K562 (cell line): ENCODE measurements around the gene PLXNA2. TPM values are rescaled to one million over a fixed set of nuclear protein-coding genes. Genes with fewer than 3 reads are reported as not detected.

Experiments
- ARID1B ChIP-seq: fragments of 450-650 bp; IDR thresholded peaks from 2 replicates; pipeline ENCODE4 v1.6.1; 2016; ENCODE audit warnings: antibody characterized with exemption, mild to moderate bottlenecking, inconsistent platforms
- BCL6 ChIP-seq: fragments of 250-450 bp; sonication (Bioruptor Pico); IDR thresholded peaks from 2 replicates; pipeline ENCODE4 v1.4.0; 2020
- CBFA2T2 ChIP-seq: fragments of 450-650 bp; conservative IDR thresholded peaks from 2 replicates; pipeline ENCODE4 v1.6.1; 2017; ENCODE audit warnings: mild to moderate bottlenecking
- CXXC5 ChIP-seq: fragments of 250-450 bp; sonication (Bioruptor Pico); IDR thresholded peaks from 2 replicates; pipeline ENCODE4 v1.8.0; 2022; ENCODE audit warnings: inconsistent platforms, mild to moderate bottlenecking, moderate library complexity
- ELF4 ChIP-seq: fragments of 450-650 bp; formaldehyde crosslinking; IDR thresholded peaks from 2 replicates; pipeline ENCODE4 v1.4.0; 2022; ENCODE audit warnings: missing genetic modification characterization
- HCFC1 ChIP-seq: IDR thresholded peaks from 2 replicates; pipeline ENCODE4 v1.6.1; 2012; ENCODE audit warnings: low read depth, low read length, improper control_type of control experiment
- MLX ChIP-seq, 2 experiments: fragments of 450-650 bp in 1 of 2; sonication (generic) in 1 of 2; formaldehyde crosslinking; conservative IDR thresholded peaks; 2 replicates each; pipeline versions ENCODE4 v1.4.0 to v1.8.1; 2020 to 2022; ENCODE audit warnings: mild to moderate bottlenecking in 1 of 2, missing genetic modification reagents in 1 of 2
- SOX6 ChIP-seq: fragments of 450-650 bp; IDR thresholded peaks from 2 replicates; pipeline ENCODE4 v1.6.1; 2014; ENCODE audit warnings: mild to moderate bottlenecking
- TRIM24 ChIP-seq, 2 experiments: fragments of 450-650 bp; IDR thresholded peaks; 2 replicates each; pipeline ENCODE4 v1.6.1; 2016
- YY1 ChIP-seq, 3 experiments: IDR thresholded peaks; 2 replicates each; pipeline ENCODE4 v1.6.1; 2011; ENCODE audit warnings: low read length in 2 of 3, mild to moderate bottlenecking in 2 of 3, moderate library complexity in 2 of 3, borderline replicate concordance in 1 of 3, control low read depth in 1 of 3, low read depth in 1 of 3; ENCODE audit not compliant: insufficient read depth in 3 of 3, insufficient replicate concordance in 2 of 3, control insufficient read depth in 1 of 3, insufficient read length in 1 of 3; ENCODE audit errors: extremely low read depth in 1 of 3
- ZNF212 ChIP-seq: fragments of 450-650 bp; formaldehyde crosslinking; IDR thresholded peaks from 2 replicates; pipeline ENCODE4 v1.4.0; 2020; ENCODE audit warnings: mild to moderate bottlenecking
- polyA plus RNA-seq, 8 experiments: library from polyadenylated mRNA; depleted of rRNA in 4 of 8; stranded (reverse) in 5 of 8; unstranded in 3 of 8; fragments of >200 nt; fragmentation: Nextera tagmentation in 2 of 8; fragmentation: Illumina TruSeq in 1 of 8; extraction: Ambion mirVana in 2 of 8; extraction: Trizol in 1 of 8; gene quantifications; 2 replicates each; pipeline versions ENCODE4 v1.2.1 to v1.2.3, GENCODE V29; 2011 to 2014; ENCODE audit warnings: inconsistent platforms in 1 of 8, missing spikeins in 1 of 8
- total RNA-seq, 7 experiments: library from RNA; depleted of rRNA in 6 of 7; stranded (reverse); fragments of >200 nt in 6 of 7; fragmentation: Illumina TruSeq in 2 of 7; extraction: Trizol in 2 of 7; gene quantifications; 2 replicates each; pipeline versions ENCODE4 v1.2.1 to v1.2.3, GENCODE V29; 2011 to 2021; ENCODE audit warnings: low replicate concordance in 1 of 7
- TF ChIP-seq, protein P1 (sequence below): fragments of 200-600 bp; sonication (generic); IDR thresholded peaks from one replicate; pipeline ENCODE4 v1.6.1; 2012; ENCODE audit warnings: mild to moderate bottlenecking, low read depth, low read length, inconsistent platforms
- TF ChIP-seq, protein P2 (sequence below): fragments of 450-650 bp; IDR thresholded peaks from 2 replicates; pipeline ENCODE4 v1.6.1; 2016; ENCODE audit warnings: low read depth, mild to moderate bottlenecking, moderate library complexity

Gene PLXNA2
- total and polyA plus RNA-seq, 9 of the 15 experiments (the other 6 are each of a cell fraction or from before 2014, with no cell fraction given) = 0.01 to 1.3 (median 0.32) TPM

DNA sequence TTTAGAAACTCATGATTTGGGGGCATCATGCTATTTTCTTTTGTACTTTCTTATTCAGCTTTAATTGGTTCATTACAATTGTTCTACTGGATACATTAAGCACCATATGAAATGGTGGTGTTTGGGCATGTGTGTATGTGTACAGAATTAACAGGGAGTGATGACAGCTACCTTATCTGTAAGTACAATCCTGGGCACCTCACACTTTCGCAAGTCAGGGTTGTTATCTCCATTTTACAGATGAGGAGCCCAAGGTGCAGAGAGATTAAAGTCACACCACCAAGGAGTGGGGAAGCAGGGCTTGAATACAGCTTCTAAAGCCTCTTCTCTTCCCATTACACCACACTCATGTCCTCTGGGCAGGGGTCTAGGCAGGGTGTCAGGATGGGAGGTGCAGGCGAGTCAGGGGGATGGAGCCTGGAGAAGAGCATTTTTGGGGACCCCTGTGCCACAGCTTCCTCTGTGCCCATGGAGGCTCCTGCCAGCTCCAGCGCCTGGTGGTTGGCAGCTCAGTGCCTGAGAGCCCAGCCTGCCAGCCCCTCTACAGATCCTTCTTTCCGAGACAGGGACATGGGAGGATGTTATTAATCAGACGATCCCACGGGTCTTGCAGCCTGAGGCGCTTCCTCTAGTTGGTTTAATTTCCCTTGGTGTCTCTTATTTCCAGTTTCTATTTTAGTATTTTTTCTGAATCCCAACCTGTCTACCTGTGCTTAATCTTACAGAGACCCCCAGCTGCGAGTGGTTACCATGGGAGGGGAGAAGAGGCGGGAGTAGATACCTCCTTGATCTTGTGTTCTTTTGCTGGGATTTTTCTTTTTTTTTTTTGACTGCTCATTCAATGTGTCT lies 207.0 kb downstream of the PLXNA2 start (continued):
- TF ChIP-seq, protein P1, sequence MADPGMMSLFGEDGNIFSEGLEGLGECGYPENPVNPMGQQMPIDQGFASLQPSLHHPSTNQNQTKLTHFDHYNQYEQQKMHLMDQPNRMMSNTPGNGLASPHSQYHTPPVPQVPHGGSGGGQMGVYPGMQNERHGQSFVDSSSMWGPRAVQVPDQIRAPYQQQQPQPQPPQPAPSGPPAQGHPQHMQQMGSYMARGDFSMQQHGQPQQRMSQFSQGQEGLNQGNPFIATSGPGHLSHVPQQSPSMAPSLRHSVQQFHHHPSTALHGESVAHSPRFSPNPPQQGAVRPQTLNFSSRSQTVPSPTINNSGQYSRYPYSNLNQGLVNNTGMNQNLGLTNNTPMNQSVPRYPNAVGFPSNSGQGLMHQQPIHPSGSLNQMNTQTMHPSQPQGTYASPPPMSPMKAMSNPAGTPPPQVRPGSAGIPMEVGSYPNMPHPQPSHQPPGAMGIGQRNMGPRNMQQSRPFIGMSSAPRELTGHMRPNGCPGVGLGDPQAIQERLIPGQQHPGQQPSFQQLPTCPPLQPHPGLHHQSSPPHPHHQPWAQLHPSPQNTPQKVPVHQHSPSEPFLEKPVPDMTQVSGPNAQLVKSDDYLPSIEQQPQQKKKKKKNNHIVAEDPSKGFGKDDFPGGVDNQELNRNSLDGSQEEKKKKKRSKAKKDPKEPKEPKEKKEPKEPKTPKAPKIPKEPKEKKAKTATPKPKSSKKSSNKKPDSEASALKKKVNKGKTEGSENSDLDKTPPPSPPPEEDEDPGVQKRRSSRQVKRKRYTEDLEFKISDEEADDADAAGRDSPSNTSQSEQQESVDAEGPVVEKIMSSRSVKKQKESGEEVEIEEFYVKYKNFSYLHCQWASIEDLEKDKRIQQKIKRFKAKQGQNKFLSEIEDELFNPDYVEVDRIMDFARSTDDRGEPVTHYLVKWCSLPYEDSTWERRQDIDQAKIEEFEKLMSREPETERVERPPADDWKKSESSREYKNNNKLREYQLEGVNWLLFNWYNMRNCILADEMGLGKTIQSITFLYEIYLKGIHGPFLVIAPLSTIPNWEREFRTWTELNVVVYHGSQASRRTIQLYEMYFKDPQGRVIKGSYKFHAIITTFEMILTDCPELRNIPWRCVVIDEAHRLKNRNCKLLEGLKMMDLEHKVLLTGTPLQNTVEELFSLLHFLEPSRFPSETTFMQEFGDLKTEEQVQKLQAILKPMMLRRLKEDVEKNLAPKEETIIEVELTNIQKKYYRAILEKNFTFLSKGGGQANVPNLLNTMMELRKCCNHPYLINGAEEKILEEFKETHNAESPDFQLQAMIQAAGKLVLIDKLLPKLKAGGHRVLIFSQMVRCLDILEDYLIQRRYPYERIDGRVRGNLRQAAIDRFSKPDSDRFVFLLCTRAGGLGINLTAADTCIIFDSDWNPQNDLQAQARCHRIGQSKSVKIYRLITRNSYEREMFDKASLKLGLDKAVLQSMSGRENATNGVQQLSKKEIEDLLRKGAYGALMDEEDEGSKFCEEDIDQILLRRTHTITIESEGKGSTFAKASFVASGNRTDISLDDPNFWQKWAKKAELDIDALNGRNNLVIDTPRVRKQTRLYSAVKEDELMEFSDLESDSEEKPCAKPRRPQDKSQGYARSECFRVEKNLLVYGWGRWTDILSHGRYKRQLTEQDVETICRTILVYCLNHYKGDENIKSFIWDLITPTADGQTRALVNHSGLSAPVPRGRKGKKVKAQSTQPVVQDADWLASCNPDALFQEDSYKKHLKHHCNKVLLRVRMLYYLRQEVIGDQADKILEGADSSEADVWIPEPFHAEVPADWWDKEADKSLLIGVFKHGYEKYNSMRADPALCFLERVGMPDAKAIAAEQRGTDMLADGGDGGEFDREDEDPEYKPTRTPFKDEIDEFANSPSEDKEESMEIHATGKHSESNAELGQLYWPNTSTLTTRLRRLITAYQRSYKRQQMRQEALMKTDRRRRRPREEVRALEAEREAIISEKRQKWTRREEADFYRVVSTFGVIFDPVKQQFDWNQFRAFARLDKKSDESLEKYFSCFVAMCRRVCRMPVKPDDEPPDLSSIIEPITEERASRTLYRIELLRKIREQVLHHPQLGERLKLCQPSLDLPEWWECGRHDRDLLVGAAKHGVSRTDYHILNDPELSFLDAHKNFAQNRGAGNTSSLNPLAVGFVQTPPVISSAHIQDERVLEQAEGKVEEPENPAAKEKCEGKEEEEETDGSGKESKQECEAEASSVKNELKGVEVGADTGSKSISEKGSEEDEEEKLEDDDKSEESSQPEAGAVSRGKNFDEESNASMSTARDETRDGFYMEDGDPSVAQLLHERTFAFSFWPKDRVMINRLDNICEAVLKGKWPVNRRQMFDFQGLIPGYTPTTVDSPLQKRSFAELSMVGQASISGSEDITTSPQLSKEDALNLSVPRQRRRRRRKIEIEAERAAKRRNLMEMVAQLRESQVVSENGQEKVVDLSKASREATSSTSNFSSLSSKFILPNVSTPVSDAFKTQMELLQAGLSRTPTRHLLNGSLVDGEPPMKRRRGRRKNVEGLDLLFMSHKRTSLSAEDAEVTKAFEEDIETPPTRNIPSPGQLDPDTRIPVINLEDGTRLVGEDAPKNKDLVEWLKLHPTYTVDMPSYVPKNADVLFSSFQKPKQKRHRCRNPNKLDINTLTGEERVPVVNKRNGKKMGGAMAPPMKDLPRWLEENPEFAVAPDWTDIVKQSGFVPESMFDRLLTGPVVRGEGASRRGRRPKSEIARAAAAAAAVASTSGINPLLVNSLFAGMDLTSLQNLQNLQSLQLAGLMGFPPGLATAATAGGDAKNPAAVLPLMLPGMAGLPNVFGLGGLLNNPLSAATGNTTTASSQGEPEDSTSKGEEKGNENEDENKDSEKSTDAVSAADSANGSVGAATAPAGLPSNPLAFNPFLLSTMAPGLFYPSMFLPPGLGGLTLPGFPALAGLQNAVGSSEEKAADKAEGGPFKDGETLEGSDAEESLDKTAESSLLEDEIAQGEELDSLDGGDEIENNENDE = no peak
- TF ChIP-seq ARID1B (peak; percentile 90), HCFC1 (no peak), BCL6 (CRISPR knock-in tag) (no peak), ZNF212 (CRISPR knock-in tag) (no peak), CBFA2T2 (peak; percentile 82), MLX (CRISPR knock-in tag; conservative IDR thresholded peaks at IDR 0.05) (no peak), ELF4 (CRISPR knock-in tag) (0 out of 2 replicates have a peak, but pooled peaks have one; percentile 57), SOX6 (peak; percentile 85), TRIM24 (IDR thresholded peaks at IDR 0.05) (peak; percentile 72 to 87), CXXC5 (peak; percentile 57), YY1 (IDR thresholded peaks at IDR 0.05; ENCODE audit: borderline replicate concordance in 1 of 3, control insufficient read depth in 1 of 3, extremely low read depth in 1 of 3, insufficient read depth in 3 of 3, insufficient read length in 1 of 3, insufficient replicate concordance in 2 of 3, low read depth in 1 of 3, low read length in 2 of 3) (no peak)
- TF ChIP-seq, protein P2, sequence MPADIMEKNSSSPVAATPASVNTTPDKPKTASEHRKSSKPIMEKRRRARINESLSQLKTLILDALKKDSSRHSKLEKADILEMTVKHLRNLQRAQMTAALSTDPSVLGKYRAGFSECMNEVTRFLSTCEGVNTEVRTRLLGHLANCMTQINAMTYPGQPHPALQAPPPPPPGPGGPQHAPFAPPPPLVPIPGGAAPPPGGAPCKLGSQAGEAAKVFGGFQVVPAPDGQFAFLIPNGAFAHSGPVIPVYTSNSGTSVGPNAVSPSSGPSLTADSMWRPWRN = peak; percentile 73; the same call in 1 of the 2 replicates
